HepG2 (cell line): ENCODE measurements around the gene ATOSB. TPM values are rescaled to one million over a fixed set of nuclear protein-coding genes. Genes with fewer than 3 reads are reported as not detected.
A peak's percentile ranks its signal among the peaks of the same experiment; 100 is the strongest.

Source experiments
- ATAC-seq: fragments of 200-7000 bp; cut with Tn5 transposase; 3 replicates; pipeline ENCODE4 v1.9.1; 2020; ENCODE audit warnings: mild to moderate bottlenecking, moderate library complexity
- BruUV-seq: library from RNA; stranded (reverse); fragments of 400-500 nt; replicated peaks from 2 replicates; lab custom pipeline; 2021; lab: Mats Ljungman, UMichigan
- CTCF ChIA-PET: fragments of 300-600 bp; formaldehyde crosslinking; extraction: SDS; loops from one replicate; lab custom pipeline; 2021; ENCODE audit warnings: low total read pairs, inconsistent platforms, low intra/inter-chr PET ratio; lab: Yijun Ruan, JAX
- POLR2A ChIA-PET: fragments of 350-600 bp; sonication (Branson Sonifier 250); formaldehyde crosslinking; loops from one replicate; lab custom pipeline; 2020; ENCODE audit warnings: antibody characterized with exemption, inconsistent platforms; lab: Yijun Ruan, JAX
- DNase-seq: peaks from one replicate; pipeline ENCODE4 v3.0.0-alpha.2; 2015; ENCODE audit warnings: low spot score
- FAIRE-seq: peaks from 3 replicates; lab custom pipeline; 2011; peaks lifted over from hg19 to GRCh38; lab: Jason Lieb, UNC
- H2AFZ ChIP-seq: one replicate; pipeline ENCODE4 v1.6.1; 2011; ENCODE audit warnings: low read length, inconsistent platforms
- H3K27ac ChIP-seq: fragments of 300-600 bp; 3 replicates; pipeline ENCODE4 v1.8.0; 2011; ENCODE audit warnings: mixed run types, mild to moderate bottlenecking, mixed read lengths, low read length, inconsistent platforms; ENCODE audit not compliant: insufficient read depth; ENCODE audit errors: extremely low read length
- H3K27me3 ChIP-seq, 2 experiments: fragments of 200-600 bp in 1 of 2; 2 replicates in 1 of 2; 3 replicates in 1 of 2; pipeline versions ENCODE4 v1.6.0 to v1.8.0; 2011; ENCODE audit warnings: low read length in 2 of 2, mild to moderate bottlenecking in 2 of 2, moderate library complexity in 2 of 2, inconsistent platforms in 1 of 2; ENCODE audit not compliant: insufficient read depth in 2 of 2, control insufficient read depth in 1 of 2
- H3K36me3 ChIP-seq, 2 experiments: fragments of 200-600 bp in 1 of 2; replicated peaks in 1 of 2; 2 replicates in 1 of 2; 3 replicates in 1 of 2; pipeline versions ENCODE4 v1.5.1 to v1.8.0; 2011; ENCODE audit warnings: low read length in 2 of 2, inconsistent platforms in 1 of 2; ENCODE audit not compliant: insufficient read depth in 2 of 2, control insufficient read depth in 1 of 2
- H3K4me1 ChIP-seq: 2 replicates; pipeline ENCODE4 v1.5.1; 2012; ENCODE audit warnings: low read length, inconsistent platforms; ENCODE audit not compliant: insufficient read depth
- H3K4me2 ChIP-seq: 2 replicates; pipeline ENCODE4 v1.6.0; 2011; ENCODE audit warnings: low read depth, low read length, inconsistent platforms
- H3K4me3 ChIP-seq, 3 experiments: fragments of 200-600 bp in 1 of 3; sonication (generic), shearing (Covaris generic) in 1 of 3; replicated peaks in 1 of 3; 2 replicates each; pipeline ENCODE4 v1.5.1; 2011 to 2016; ENCODE audit warnings: low read length in 3 of 3, inconsistent platforms in 2 of 3, low read depth in 2 of 3, mild to moderate bottlenecking in 2 of 3, control low read depth in 1 of 3, mixed read lengths in 1 of 3; ENCODE audit not compliant: insufficient read depth in 1 of 3
- H3K79me2 ChIP-seq: one replicate; pipeline ENCODE4 v1.6.1; 2011; ENCODE audit warnings: low read length, inconsistent platforms; ENCODE audit not compliant: insufficient read depth
- H3K9ac ChIP-seq: 2 replicates; pipeline ENCODE4 v1.6.0; 2011; ENCODE audit warnings: mild to moderate bottlenecking, low read depth, low read length, inconsistent platforms; ENCODE audit not compliant: insufficient read depth
- H3K9me3 ChIP-seq: 2 replicates; pipeline ENCODE4 v1.5.1; 2012; ENCODE audit warnings: mild to moderate bottlenecking, low read length
- H4K20me1 ChIP-seq: 2 replicates; pipeline ENCODE4 v1.6.0; 2011; ENCODE audit warnings: inconsistent platforms, mild to moderate bottlenecking, low read length, moderate library complexity; ENCODE audit not compliant: insufficient read depth
- IKZF1 ChIP-seq: fragments of 450-650 bp; IDR thresholded peaks from 2 replicates; pipeline ENCODE4 v1.7.1; 2016
- KLF12 ChIP-seq: sonication (generic); formaldehyde crosslinking; IDR thresholded peaks from 2 replicates; pipeline ENCODE4 v1.4.0; 2020; ENCODE audit warnings: missing genetic modification reagents, borderline replicate concordance
- PLRG1 ChIP-seq: fragments of 450-650 bp; conservative IDR thresholded peaks from 2 replicates; pipeline ENCODE4 v1.6.1; 2016
- SNAPC2 ChIP-seq: sonication (generic); formaldehyde crosslinking; IDR thresholded peaks from 2 replicates; pipeline ENCODE4 v1.8.1; 2022; ENCODE audit warnings: mild to moderate bottlenecking, missing genetic modification reagents
- SRSF4 ChIP-seq: fragments of 200-400 bp; formaldehyde crosslinking; IDR thresholded peaks from one replicate; pipeline ENCODE4 v1.6.1; 2018; ENCODE audit warnings: mild to moderate bottlenecking, low read depth, low read length, moderate library complexity; ENCODE audit not compliant: poor library complexity, severe bottlenecking
- THYN1 ChIP-seq: sonication (generic); formaldehyde crosslinking; IDR thresholded peaks from 2 replicates; pipeline ENCODE4 v1.8.1; 2023; ENCODE audit warnings: low read depth, mild to moderate bottlenecking, moderate library complexity, missing genetic modification reagents, borderline replicate concordance
- TOPORS ChIP-seq: sonication (generic); formaldehyde crosslinking; IDR thresholded peaks from 2 replicates; pipeline ENCODE4 v1.8.0; 2023; ENCODE audit warnings: mild to moderate bottlenecking, missing genetic modification reagents
- ZNF101 ChIP-seq: sonication (generic); formaldehyde crosslinking; IDR thresholded peaks from 2 replicates; pipeline ENCODE4 v1.4.0; 2020; ENCODE audit warnings: mild to moderate bottlenecking, low read depth, missing genetic modification reagents, borderline replicate concordance
- ZNF264 ChIP-seq: sonication (generic); formaldehyde crosslinking; IDR thresholded peaks from 2 replicates; pipeline ENCODE4 v1.4.0; 2020; ENCODE audit warnings: missing genetic modification reagents
- ZNF510 ChIP-seq: sonication (generic); formaldehyde crosslinking; IDR thresholded peaks from 2 replicates; pipeline ENCODE4 v1.4.0; 2020; ENCODE audit warnings: low read depth, mild to moderate bottlenecking, missing genetic modification reagents
- ZNF547 ChIP-seq: sonication (generic); formaldehyde crosslinking; IDR thresholded peaks from 2 replicates; pipeline ENCODE4 v1.5.1; 2020; ENCODE audit warnings: mild to moderate bottlenecking, missing genetic modification reagents
- ZNF781 ChIP-seq: sonication (generic); formaldehyde crosslinking; IDR thresholded peaks from 2 replicates; pipeline ENCODE4 v1.5.1; 2020; ENCODE audit warnings: borderline replicate concordance, mild to moderate bottlenecking, missing genetic modification reagents; ENCODE audit errors: not compliant biosample characterization
- ZNF841 ChIP-seq: sonication (generic); formaldehyde crosslinking; IDR thresholded peaks from 2 replicates; pipeline ENCODE4 v1.8.1; 2023; ENCODE audit warnings: missing genetic modification reagents, borderline replicate concordance
- WGBS: methylation state at CpG from one replicate; pipeline ENCODE4 v1.1.6; 2017; ENCODE audit warnings: low lambda C conversion rate; 5-methylcytosine and 5-hydroxymethylcytosine counted together
- in situ Hi-C: cut with HindIII; loops from 2 replicates; pipeline ENCODE4 v1.10.0; 2017; ENCODE audit warnings: low pct_unique_long_range_greater_than_20kb; ENCODE audit not compliant: extremely low pct_ligation_motif_present
- intact Hi-C: fragments of 100-400 bp; cut with micrococcal nuclease; formaldehyde crosslinking; loops from one replicate; pipeline ENCODE4 v1.10.0; 2022; ENCODE audit not compliant: unreplicated experiment
- polyA plus RNA-seq, 8 experiments: library from polyadenylated mRNA; depleted of rRNA in 3 of 8; stranded (reverse) in 7 of 8; unstranded in 1 of 8; fragments of >200 nt; fragmentation: Illumina TruSeq in 4 of 8; extraction: Trizol in 4 of 8; gene quantifications; 2 replicates each; pipeline versions ENCODE4 v1.2.1 to v1.2.3, GENCODE V29; 2011 to 2016; ENCODE audit warnings: low read depth in 4 of 8, missing spikeins in 1 of 8, mixed read lengths in 1 of 8; ENCODE audit not compliant: insufficient read depth in 1 of 8
- total RNA-seq, 5 experiments: library from RNA; depleted of rRNA; stranded (reverse); fragments of >200 nt; fragmentation: Illumina TruSeq; extraction: Trizol; gene quantifications; 2 replicates each; pipeline ENCODE4 v1.2.3, GENCODE V29; 2016; ENCODE audit warnings: low read depth in 1 of 5
- TF ChIP-seq, protein P1 (sequence below): sonication (generic); formaldehyde crosslinking; IDR thresholded peaks from 2 replicates; pipeline ENCODE4 v1.4.0; 2020; ENCODE audit warnings: missing genetic modification reagents, borderline replicate concordance
- TF ChIP-seq, protein P2 (sequence below): IDR thresholded peaks from 2 replicates; pipeline ENCODE4 v1.6.1; 2016; ENCODE audit warnings: missing compliant biosample characterization, missing genetic modification reagents, borderline replicate concordance
- TF ChIP-seq, protein P3 (sequence below): sonication (generic); formaldehyde crosslinking; IDR thresholded peaks from 2 replicates; pipeline ENCODE4 v1.5.0; 2020; ENCODE audit warnings: missing genetic modification reagents

The ATOSB gene
- total and polyA plus RNA-seq, 2 of the 13 experiments (the other 11 are each of a cell fraction or from before 2014, with no cell fraction given): 1.9 to 6.4 TPM

DNA sequence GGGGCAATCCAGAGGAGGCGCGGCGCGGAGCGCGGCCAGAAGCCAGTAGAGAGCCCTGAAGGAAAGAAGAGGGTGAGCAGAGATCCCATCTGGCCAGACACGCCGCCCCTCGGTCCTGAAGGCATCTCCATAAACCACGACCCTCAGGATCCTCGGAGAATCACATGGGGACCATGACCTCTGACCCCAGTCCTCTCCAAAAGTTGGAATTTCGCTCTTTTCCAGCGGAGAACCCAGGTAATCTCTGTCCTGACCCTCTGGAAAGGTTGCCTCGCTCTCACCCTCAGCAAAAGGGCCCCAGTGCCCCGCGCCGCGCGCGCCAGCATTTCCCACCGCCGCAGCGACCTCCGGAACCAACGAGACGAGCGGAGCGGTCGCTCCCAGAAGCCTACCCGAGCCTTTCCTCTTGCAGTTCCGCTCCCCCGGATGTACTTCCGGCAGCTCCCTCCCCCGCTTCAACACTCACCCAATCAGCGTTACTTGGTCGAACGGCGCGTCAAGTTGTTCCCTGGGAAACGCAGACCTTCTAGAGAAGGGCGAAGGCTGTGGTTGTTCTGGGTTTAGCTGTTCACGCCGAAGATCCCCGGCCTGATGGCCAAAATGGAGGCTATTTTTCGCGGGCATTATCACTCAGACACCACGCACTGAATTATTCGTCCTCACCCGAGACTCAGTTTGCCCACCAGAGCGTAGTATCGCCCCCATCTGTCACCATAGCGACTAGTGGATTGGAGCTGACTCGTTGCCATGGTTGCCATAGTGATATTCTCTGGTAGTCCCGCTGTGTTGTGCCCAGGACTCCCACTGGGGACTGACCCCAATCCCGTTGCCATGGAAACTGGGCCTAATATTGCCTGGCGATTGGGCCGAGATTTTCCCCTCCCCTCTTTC is 12.6 kb downstream of the ATOSB start, which contains the start of gene STOML2:
TSS of gene STOML2 (minus strand) at position 363 of the 891 bp plus-strand sequence. CDS start at position 326, 37 bp downstream.
- ATAC-seq: peak; percentile 97
- Histone ChIP-seq H2AFZ (peak within 1 kb of the TSS; percentile 69), H3K9me3 (no peaks in the 10 kb centered on the region), H3K36me3 (peaks cover 7 to 23% of the 10 kb centered on the region in 2 experiments; a peak in 4 of 5 replicates), H3K27ac (peak within 1 kb of the TSS; percentile 74), H3K4me2 (peak within 1 kb of the TSS; percentile 95), H3K79me2 (peaks cover 16% of the 10 kb centered on the region), H4K20me1 (no peaks in the 10 kb centered on the region), H3K9ac (peak within 1 kb of the TSS; percentile 93), H3K4me1 (peaks cover 19% of the 10 kb centered on the region), H3K4me3 (peak within 1 kb of the TSS; percentile 63 to 84 (median 69)), H3K27me3 (no peaks in the 10 kb centered on the region; a peak in 1 of 5 replicates)
- no TSS peak for BruUV-seq
- ChIA-PET CTCF (no interaction called here), POLR2A (interaction anchor here (1.1 to 2.2 kb wide), 6 partner anchors 9 to 59 kb away, joined by 4 to 34 read pairs (median 12); partner anchors contain the start of genes ATOSB, FANCG, UNC13B and VCP)
- FAIRE-seq: peak; percentile 96
- peak; percentile 92 for DNase-seq
- WGBS: 2% methylated on average over 9 of the region's 57 CpGs
- in situ Hi-C loops (no loop called here), intact Hi-C loops (no loop called here)
- TF ChIP-seq, protein P1, sequence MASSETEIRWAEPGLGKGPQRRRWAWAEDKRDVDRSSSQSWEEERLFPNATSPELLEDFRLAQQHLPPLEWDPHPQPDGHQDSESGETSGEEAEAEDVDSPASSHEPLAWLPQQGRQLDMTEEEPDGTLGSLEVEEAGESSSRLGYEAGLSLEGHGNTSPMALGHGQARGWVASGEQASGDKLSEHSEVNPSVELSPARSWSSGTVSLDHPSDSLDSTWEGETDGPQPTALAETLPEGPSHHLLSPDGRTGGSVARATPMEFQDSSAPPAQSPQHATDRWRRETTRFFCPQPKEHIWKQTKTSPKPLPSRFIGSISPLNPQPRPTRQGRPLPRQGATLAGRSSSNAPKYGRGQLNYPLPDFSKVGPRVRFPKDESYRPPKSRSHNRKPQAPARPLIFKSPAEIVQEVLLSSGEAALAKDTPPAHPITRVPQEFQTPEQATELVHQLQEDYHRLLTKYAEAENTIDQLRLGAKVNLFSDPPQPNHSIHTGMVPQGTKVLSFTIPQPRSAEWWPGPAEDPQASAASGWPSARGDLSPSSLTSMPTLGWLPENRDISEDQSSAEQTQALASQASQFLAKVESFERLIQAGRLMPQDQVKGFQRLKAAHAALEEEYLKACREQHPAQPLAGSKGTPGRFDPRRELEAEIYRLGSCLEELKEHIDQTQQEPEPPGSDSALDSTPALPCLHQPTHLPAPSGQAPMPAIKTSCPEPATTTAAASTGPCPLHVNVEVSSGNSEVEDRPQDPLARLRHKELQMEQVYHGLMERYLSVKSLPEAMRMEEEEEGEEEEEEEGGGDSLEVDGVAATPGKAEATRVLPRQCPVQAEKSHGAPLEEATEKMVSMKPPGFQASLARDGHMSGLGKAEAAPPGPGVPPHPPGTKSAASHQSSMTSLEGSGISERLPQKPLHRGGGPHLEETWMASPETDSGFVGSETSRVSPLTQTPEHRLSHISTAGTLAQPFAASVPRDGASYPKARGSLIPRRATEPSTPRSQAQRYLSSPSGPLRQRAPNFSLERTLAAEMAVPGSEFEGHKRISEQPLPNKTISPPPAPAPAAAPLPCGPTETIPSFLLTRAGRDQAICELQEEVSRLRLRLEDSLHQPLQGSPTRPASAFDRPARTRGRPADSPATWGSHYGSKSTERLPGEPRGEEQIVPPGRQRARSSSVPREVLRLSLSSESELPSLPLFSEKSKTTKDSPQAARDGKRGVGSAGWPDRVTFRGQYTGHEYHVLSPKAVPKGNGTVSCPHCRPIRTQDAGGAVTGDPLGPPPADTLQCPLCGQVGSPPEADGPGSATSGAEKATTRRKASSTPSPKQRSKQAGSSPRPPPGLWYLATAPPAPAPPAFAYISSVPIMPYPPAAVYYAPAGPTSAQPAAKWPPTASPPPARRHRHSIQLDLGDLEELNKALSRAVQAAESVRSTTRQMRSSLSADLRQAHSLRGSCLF (CRISPR knock-in tag): no peak
- TF ChIP-seq ZNF781: peak; percentile 55
- peak; percentile 79; the same call in 1 of the 2 replicates for TF ChIP-seq SNAPC2 (CRISPR knock-in tag)
- no peak; the same call in 1 of the 2 replicates for TF ChIP-seq ZNF841 (CRISPR knock-in tag)
- TF ChIP-seq THYN1 (CRISPR knock-in tag): no peak
- no peak for TF ChIP-seq ZNF510
- no peak for TF ChIP-seq ZNF101 (CRISPR knock-in tag)
- no peak for TF ChIP-seq ZNF547 (CRISPR knock-in tag)
- peak; percentile 61; the same call in 1 of the 2 replicates for TF ChIP-seq KLF12 (CRISPR knock-in tag)
- no peak for TF ChIP-seq PLRG1
- TF ChIP-seq, protein P2, sequence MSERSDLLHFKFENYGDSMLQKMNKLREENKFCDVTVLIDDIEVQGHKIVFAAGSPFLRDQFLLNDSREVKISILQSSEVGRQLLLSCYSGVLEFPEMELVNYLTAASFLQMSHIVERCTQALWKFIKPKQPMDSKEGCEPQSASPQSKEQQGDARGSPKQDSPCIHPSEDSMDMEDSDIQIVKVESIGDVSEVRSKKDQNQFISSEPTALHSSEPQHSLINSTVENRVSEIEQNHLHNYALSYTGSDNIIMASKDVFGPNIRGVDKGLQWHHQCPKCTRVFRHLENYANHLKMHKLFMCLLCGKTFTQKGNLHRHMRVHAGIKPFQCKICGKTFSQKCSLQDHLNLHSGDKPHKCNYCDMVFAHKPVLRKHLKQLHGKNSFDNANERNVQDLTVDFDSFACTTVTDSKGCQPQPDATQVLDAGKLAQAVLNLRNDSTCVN (CRISPR knock-in tag): peak; percentile 76; the same call in 1 of the 2 replicates
- TF ChIP-seq IKZF1: no peak
- TF ChIP-seq ZNF264 (CRISPR knock-in tag): peak; percentile 81; the same call in 1 of the 2 replicates
- peak; percentile 32; the same call in 1 of the 2 replicates for TF ChIP-seq TOPORS
- TF ChIP-seq SRSF4: no peak
- TF ChIP-seq, protein P3, sequence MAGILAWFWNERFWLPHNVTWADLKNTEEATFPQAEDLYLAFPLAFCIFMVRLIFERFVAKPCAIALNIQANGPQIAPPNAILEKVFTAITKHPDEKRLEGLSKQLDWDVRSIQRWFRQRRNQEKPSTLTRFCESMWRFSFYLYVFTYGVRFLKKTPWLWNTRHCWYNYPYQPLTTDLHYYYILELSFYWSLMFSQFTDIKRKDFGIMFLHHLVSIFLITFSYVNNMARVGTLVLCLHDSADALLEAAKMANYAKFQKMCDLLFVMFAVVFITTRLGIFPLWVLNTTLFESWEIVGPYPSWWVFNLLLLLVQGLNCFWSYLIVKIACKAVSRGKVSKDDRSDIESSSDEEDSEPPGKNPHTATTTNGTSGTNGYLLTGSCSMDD (CRISPR knock-in tag): no peak
